Liver (tissue), 3 donors: Measurements from ENCODE around the gene LMNTD2.

Experiments
- ATF3 ChIP-seq: IDR thresholded peaks from 2 replicates; pipeline ENCODE4 v1.6.1; 2016; ENCODE audit warnings: antibody characterized with exemption
- CTCF ChIP-seq: fragments of 150-350 bp; IDR thresholded peaks from 2 replicates; pipeline ENCODE4 v1.5.1; 2017; ENCODE audit warnings: improper control_type of control experiment, low read depth, low read length; ENCODE audit not compliant: missing input control
- EGR1 ChIP-seq, 2 donors: IDR thresholded peaks; 2 replicates each; pipeline ENCODE4 v1.6.1; 2016 to 2018; ENCODE audit warnings: antibody characterized with exemption in 2 of 2, low read depth in 2 of 2
- FOXA2 ChIP-seq: IDR thresholded peaks from 2 replicates; pipeline ENCODE4 v1.6.1; 2016; ENCODE audit warnings: antibody characterized with exemption
- GABPA ChIP-seq, 2 donors: IDR thresholded peaks in 1 of 2; conservative IDR thresholded peaks in 1 of 2; 2 replicates each; pipeline ENCODE4 v1.6.1; 2016; ENCODE audit warnings: antibody characterized with exemption in 2 of 2, mild to moderate bottlenecking in 1 of 2, moderate library complexity in 1 of 2
- MAX ChIP-seq: IDR thresholded peaks from 2 replicates; pipeline ENCODE4 v1.6.1; 2016; ENCODE audit warnings: antibody characterized with exemption
- RAD21 ChIP-seq, 2 donors: IDR thresholded peaks; 2 replicates each; pipeline ENCODE4 v1.6.1; 2016; ENCODE audit warnings: antibody characterized with exemption in 2 of 2, mild to moderate bottlenecking in 2 of 2
- REST ChIP-seq: IDR thresholded peaks from 2 replicates; pipeline ENCODE4 v1.6.1; 2016; ENCODE audit warnings: antibody characterized with exemption, mild to moderate bottlenecking
- RXRA ChIP-seq, 2 donors: IDR thresholded peaks; 2 replicates each; pipeline ENCODE4 v1.6.1; 2017 to 2018; ENCODE audit warnings: antibody characterized with exemption in 2 of 2, mild to moderate bottlenecking in 1 of 2
- SP1 ChIP-seq: IDR thresholded peaks from 2 replicates; pipeline ENCODE4 v1.6.1; 2018; ENCODE audit warnings: antibody characterized with exemption, mild to moderate bottlenecking
- TAF1 ChIP-seq: conservative IDR thresholded peaks from 2 replicates; pipeline ENCODE4 v1.6.1; 2016; ENCODE audit warnings: antibody characterized with exemption, mild to moderate bottlenecking
- YY1 ChIP-seq: IDR thresholded peaks from 2 replicates; pipeline ENCODE4 v1.6.1; 2016; ENCODE audit warnings: antibody characterized with exemption, mild to moderate bottlenecking
- donor health status: healthy.
- donor health status: healthy.

- TF ChIP-seq RXRA (IDR thresholded peaks at IDR 0.05) (no peak), ATF3 (no peak), CTCF (no peak), EGR1 (IDR thresholded peaks at IDR 0.05; ENCODE audit: low read depth in 2 of 2) (no peak), RAD21 (IDR thresholded peaks at IDR 0.05) (no peak), TAF1 (no peak), YY1 (no peak), MAX (no peak), FOXA2 (no peak), REST (no peak), GABPA (IDR thresholded peaks at IDR 0.05 in 1 of 2, conservative IDR thresholded peaks at IDR 0.05 in 1 of 2) (no peak), SP1 (no peak)
Observed at GRCh38 chr11:532527-532985, 28.0 kb downstream of the LMNTD2 start.
